Smooth muscle cell (in vitro differentiated cells): ENCODE data around the gene PCNX2. TPM values are rescaled to one million over a fixed set of nuclear protein-coding genes. Genes with fewer than 3 reads are reported as not detected.

ENCODE experiments used
- DNase-seq: peaks from one replicate; lab custom pipeline; 2025; ENCODE audit not compliant: unreplicated experiment; lab: John Stamatoyannopoulos, UW
- H2AFZ ChIP-seq: fragments of 200-600 bp; sonication (generic); 2 replicates; pipeline ENCODE4 v1.6.0; 2016; ENCODE audit warnings: antibody characterized with exemption, low read depth, mild to moderate bottlenecking
- H3F3A ChIP-seq: fragments of 200-600 bp; sonication (generic); 2 replicates; pipeline ENCODE4 v1.6.0; 2017; ENCODE audit warnings: antibody characterized with exemption, low read depth
- H3K27ac ChIP-seq: fragments of 200-600 bp; sonication (generic); 2 replicates; pipeline ENCODE4 v1.5.1; 2016; ENCODE audit warnings: low read depth, mild to moderate bottlenecking
- H3K27me3 ChIP-seq: fragments of 200-600 bp; sonication (generic); 2 replicates; pipeline ENCODE4 v1.6.1; 2016; ENCODE audit warnings: low read depth, mild to moderate bottlenecking
- H3K36me3 ChIP-seq: fragments of 200-600 bp; sonication (generic); 2 replicates; pipeline ENCODE4 v1.5.1; 2016; ENCODE audit warnings: low read depth
- H3K4me1 ChIP-seq: fragments of 200-600 bp; sonication (generic); 2 replicates; pipeline ENCODE4 v1.5.1; 2016; ENCODE audit warnings: low read depth
- H3K4me2 ChIP-seq: fragments of 200-600 bp; sonication (generic); 2 replicates; pipeline ENCODE4 v1.6.0; 2016; ENCODE audit warnings: mild to moderate bottlenecking
- H3K4me3 ChIP-seq: fragments of 200-600 bp; sonication (generic); 2 replicates; pipeline ENCODE4 v1.5.1; 2016; ENCODE audit warnings: mild to moderate bottlenecking
- H3K79me2 ChIP-seq: fragments of 200-600 bp; sonication (generic); 2 replicates; pipeline ENCODE4 v1.6.0; 2016; ENCODE audit warnings: low read depth, mild to moderate bottlenecking
- H3K9ac ChIP-seq: fragments of 200-600 bp; sonication (generic); 2 replicates; pipeline ENCODE4 v1.6.0; 2016; ENCODE audit warnings: low read depth
- H3K9me3 ChIP-seq: fragments of 200-600 bp; sonication (generic); replicated peaks from 2 replicates; pipeline ENCODE4 v1.5.1; 2016; ENCODE audit warnings: low read depth
- H4K20me1 ChIP-seq: fragments of 200-600 bp; sonication (generic); 2 replicates; pipeline ENCODE4 v1.6.0; 2016; ENCODE audit warnings: low read depth
- WGBS: methylation state at CpG from one replicate; pipeline ENCODE4 v1.1.7; 2016; ENCODE audit warnings: low lambda C conversion rate; 5-methylcytosine and 5-hydroxymethylcytosine counted together
- polyA plus RNA-seq: library from polyadenylated mRNA; unstranded; fragments of >200 nt; fragmentation: Nextera tagmentation; extraction: Ambion mirVana; gene quantifications from 2 replicates; pipeline ENCODE4 v1.2.1, GENCODE V29; 2016
- total RNA-seq: library from RNA; depleted of rRNA; stranded (reverse); fragments of >200 nt; gene quantifications from 2 replicates; pipeline ENCODE4 v1.2.3, GENCODE V29; 2014
- TF ChIP-seq, protein P1 (sequence below): fragments of 200-600 bp; sonication (generic); IDR thresholded peaks from 2 replicates; pipeline ENCODE4 v1.5.1; 2017; ENCODE audit warnings: borderline replicate concordance, mild to moderate bottlenecking, antibody characterized with exemption; ENCODE audit not compliant: insufficient read depth, poor library complexity, severe bottlenecking

PCNX2 gene
- total and polyA plus RNA-seq, 2 experiments from 2014 or later = 4.7 to 18.2 TPM

DNA sequence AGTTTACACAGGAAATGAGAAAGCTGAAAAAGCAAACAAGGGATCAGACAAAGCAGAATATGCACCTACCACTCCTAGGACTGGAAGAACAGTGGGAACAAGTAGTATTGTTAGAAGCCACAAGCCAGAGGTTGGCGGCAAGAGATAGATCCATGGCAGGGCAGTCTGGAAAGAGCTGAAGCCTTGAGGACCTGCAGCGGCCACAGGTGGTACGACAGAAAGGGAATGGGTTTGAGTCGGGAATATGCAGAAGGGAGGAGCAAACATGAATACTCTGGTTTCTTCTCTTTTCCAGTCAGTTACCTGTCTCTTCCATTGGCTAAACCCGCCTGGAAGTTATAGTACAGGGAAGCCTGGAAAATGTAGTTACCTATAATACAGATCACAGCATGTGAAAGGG lies 3.9 kb upstream of the PCNX2 start:
- Histone ChIP-seq H3K9ac (no peak overlapping the region), H3K4me2 (no peak overlapping the region), H3F3A (no peaks in the 10 kb centered on the region), H2AFZ (no peak overlapping the region), H3K9me3 (peaks cover 7% of the 10 kb centered on the region), H3K27me3 (no peaks in the 10 kb centered on the region), H3K79me2 (peaks cover under 1% of the 10 kb centered on the region), H3K27ac (no peak overlapping the region), H3K4me3 (no peak overlapping the region), H3K36me3 (peaks cover 4% of the 10 kb centered on the region), H3K4me1 (peaks cover 3% of the 10 kb centered on the region), H4K20me1 (no peaks in the 10 kb centered on the region)
- DNase-seq = no peak
- TF ChIP-seq, protein P1, sequence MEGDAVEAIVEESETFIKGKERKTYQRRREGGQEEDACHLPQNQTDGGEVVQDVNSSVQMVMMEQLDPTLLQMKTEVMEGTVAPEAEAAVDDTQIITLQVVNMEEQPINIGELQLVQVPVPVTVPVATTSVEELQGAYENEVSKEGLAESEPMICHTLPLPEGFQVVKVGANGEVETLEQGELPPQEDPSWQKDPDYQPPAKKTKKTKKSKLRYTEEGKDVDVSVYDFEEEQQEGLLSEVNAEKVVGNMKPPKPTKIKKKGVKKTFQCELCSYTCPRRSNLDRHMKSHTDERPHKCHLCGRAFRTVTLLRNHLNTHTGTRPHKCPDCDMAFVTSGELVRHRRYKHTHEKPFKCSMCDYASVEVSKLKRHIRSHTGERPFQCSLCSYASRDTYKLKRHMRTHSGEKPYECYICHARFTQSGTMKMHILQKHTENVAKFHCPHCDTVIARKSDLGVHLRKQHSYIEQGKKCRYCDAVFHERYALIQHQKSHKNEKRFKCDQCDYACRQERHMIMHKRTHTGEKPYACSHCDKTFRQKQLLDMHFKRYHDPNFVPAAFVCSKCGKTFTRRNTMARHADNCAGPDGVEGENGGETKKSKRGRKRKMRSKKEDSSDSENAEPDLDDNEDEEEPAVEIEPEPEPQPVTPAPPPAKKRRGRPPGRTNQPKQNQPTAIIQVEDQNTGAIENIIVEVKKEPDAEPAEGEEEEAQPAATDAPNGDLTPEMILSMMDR = no peak
- WGBS = 77% methylated on average over 5 of the region's 5 CpGs

DNA sequence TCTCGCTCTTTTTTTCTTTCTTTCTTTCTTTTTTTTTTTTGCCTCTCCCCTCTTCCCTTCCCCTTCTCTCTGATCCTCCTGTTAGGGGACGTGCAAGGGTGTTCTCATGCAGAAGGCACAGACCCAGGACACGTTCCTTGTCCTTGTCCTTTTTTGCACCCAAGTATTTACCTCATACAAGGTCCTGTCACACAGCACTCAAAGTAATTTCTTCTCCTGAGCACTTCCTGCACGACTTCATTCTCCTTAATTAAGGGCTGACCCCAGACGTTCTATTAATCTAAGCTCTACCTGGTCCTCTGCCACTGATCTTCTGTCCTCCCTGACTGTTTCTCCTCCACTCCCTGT lies 424 bp upstream of the PCNX2 start:
- peaks cover under 1% of the 10 kb centered on the region for H3K36me3 ChIP-seq
- no peak for DNase-seq
- no peaks in the 10 kb centered on the region for H3K27me3 ChIP-seq
- TF ChIP-seq, protein P1 = no peak
- H3K4me2 ChIP-seq = peak overlapping the region; percentile 96
- 12% methylated on average over 5 of the region's 5 CpGs for WGBS
- no peak overlapping the region for H3K9ac ChIP-seq
- H2AFZ ChIP-seq = peak overlapping the region; percentile 95
- H3F3A ChIP-seq = peaks cover 6% of the 10 kb centered on the region
- no peaks in the 10 kb centered on the region for H3K9me3 ChIP-seq
- H3K4me3 ChIP-seq = peak overlapping the region; percentile 81
- no peak overlapping the region for H3K27ac ChIP-seq
- peaks cover 14% of the 10 kb centered on the region for H3K79me2 ChIP-seq
- H4K20me1 ChIP-seq = no peaks in the 10 kb centered on the region
- peaks cover 4% of the 10 kb centered on the region for H3K4me1 ChIP-seq

DNA sequence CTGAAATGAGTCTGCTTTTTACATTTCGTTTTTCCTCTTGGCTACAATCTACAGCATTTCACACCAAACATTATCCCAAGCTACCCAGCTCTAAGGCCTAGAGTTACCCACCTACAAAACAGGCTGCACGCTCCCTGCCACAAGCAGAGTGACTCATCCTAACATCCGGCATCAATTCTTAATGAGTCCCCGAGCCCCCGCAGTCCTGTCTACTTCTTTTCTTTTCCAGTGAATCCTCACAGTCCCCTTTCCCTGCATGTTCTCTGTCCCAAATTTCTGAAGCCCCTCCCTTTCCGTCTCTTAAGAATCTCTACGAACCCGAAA lies 650 bp downstream of the PCNX2 start:
- peak overlapping the region; percentile 95 for H2AFZ ChIP-seq
- no peaks in the 10 kb centered on the region for H3K9me3 ChIP-seq
- H3K4me1 ChIP-seq = peaks cover 4% of the 10 kb centered on the region
- H3K79me2 ChIP-seq = peaks cover 24% of the 10 kb centered on the region
- H3K27ac ChIP-seq = peak overlapping the region; percentile 87
- under 1% methylated on average over 8 of the region's 8 CpGs for WGBS
- H3K36me3 ChIP-seq = no peaks in the 10 kb centered on the region
- peaks cover 6% of the 10 kb centered on the region for H3F3A ChIP-seq
- H3K4me2 ChIP-seq = peak overlapping the region; percentile 96
- H3K9ac ChIP-seq = peak overlapping the region; percentile 67
- H4K20me1 ChIP-seq = no peaks in the 10 kb centered on the region
- no peaks in the 10 kb centered on the region for H3K27me3 ChIP-seq
- peak overlapping the region; percentile 81 for H3K4me3 ChIP-seq
- no peak for DNase-seq
- TF ChIP-seq, protein P1 = no peak

DNA sequence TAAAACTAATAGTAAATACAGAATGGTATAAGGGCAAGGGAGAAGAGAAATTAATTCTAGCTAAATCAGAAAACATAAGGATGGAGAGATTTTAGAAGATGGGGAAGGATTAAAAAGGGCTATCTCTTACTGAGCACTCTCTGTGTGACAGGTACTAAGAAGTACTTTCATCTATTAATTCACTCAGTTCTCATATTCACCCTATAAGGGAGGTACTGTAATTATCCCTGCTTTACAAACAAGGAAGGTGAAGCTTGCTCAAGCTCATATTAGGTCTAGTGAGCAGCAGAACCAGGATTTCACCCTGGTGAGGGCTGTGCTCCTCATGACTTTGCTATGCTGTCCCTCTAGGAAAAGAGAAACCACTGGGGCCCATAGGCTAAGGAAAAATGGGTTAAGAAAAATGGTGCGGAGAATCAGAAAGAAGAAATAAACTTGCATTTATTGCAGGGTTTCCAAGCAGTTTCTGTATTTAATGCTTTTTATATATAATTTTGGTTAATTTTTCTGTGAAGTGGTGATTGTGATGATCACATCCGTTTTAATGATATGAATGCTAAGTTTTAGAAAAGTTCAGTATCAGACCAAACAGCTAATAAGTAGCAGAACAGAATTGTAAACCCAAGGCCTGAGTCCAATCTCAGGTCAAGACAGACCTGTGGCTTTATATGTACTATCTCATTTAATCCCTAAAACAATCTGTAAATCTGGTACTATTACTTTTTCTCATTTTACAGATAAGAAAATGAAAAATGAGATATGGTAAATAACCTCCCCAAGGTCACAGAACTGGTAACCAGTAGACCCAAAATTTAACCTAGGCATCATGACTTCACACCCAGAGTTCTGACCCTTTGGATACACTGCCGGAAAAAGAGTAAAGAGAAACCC lies 1.7 kb downstream of the PCNX2 start:
- peaks cover 24% of the 10 kb centered on the region for H3K79me2 ChIP-seq

More for the DNA sequence above, 1.7 kb downstream of the PCNX2 start:
- H3K9me3 ChIP-seq = no peaks in the 10 kb centered on the region
- TF ChIP-seq, protein P1 = no peak
- no peaks in the 10 kb centered on the region for H4K20me1 ChIP-seq
- no peak for DNase-seq
- H3K4me1 ChIP-seq = peaks cover 4% of the 10 kb centered on the region
- H3K4me2 ChIP-seq = peak overlapping the region; percentile 96
- no peak overlapping the region for H2AFZ ChIP-seq
- H3K27me3 ChIP-seq = no peaks in the 10 kb centered on the region
- no peak overlapping the region for H3K4me3 ChIP-seq
- peak overlapping the region; percentile 87 for H3K27ac ChIP-seq
- no peak overlapping the region for H3K9ac ChIP-seq
- WGBS = 84% methylated on average over 3 of the region's 3 CpGs
- H3K36me3 ChIP-seq = no peaks in the 10 kb centered on the region
- H3F3A ChIP-seq = peaks cover 6% of the 10 kb centered on the region
